WERI-Rb-1 (cell line): Measurements from ENCODE around the gene EVI2B.
"Not testable (repeated sequence)": the region's sequence is repeated elsewhere in the genome, so short reads cannot be mapped to it uniquely, and the experiment has no call there.

Experiments
- DNase-seq: peaks from one replicate; pipeline ENCODE4 v3.0.0-alpha.2; 2020
- H3K27ac ChIP-seq: fragments of 250-450 bp; sonication (Bioruptor Pico); 2 replicates; pipeline ENCODE4 v1.5.1; 2020; ENCODE audit warnings: mild to moderate bottlenecking, moderate library complexity
- H3K27me3 ChIP-seq: fragments of 250-450 bp; sonication (Bioruptor Pico); 2 replicates; pipeline ENCODE4 v1.5.1; 2021; ENCODE audit warnings: mild to moderate bottlenecking, low read depth, moderate library complexity; ENCODE audit not compliant: insufficient read depth, severe bottlenecking
- H3K36me3 ChIP-seq: fragments of 250-450 bp; sonication (Bioruptor Pico); 2 replicates; pipeline ENCODE4 v1.5.1; 2020; ENCODE audit warnings: mild to moderate bottlenecking, moderate library complexity
- H3K4me3 ChIP-seq: 2 replicates; pipeline ENCODE4 v1.5.1; 2011; ENCODE audit warnings: low read depth, mild to moderate bottlenecking, control low read depth, low read length
- H3K9me3 ChIP-seq: fragments of 250-450 bp; sonication (Bioruptor Pico); 2 replicates; pipeline ENCODE4 v1.5.1; 2021; ENCODE audit warnings: mild to moderate bottlenecking, moderate library complexity; ENCODE audit not compliant: severe bottlenecking
- TF ChIP-seq, protein P1 (sequence below): IDR thresholded peaks from 2 replicates; pipeline ENCODE4 v1.5.1; 2011; ENCODE audit warnings: low read depth, mild to moderate bottlenecking, control low read depth, inconsistent platforms, low read length

Gene EVI2B, protein sequence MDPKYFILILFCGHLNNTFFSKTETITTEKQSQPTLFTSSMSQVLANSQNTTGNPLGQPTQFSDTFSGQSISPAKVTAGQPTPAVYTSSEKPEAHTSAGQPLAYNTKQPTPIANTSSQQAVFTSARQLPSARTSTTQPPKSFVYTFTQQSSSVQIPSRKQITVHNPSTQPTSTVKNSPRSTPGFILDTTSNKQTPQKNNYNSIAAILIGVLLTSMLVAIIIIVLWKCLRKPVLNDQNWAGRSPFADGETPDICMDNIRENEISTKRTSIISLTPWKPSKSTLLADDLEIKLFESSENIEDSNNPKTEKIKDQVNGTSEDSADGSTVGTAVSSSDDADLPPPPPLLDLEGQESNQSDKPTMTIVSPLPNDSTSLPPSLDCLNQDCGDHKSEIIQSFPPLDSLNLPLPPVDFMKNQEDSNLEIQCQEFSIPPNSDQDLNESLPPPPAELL

GRCh38 chr17:31313982-31314781 is at the start of gene EVI2B:
TSS of gene EVI2B (minus strand) at chr17:31314054. CDS start at chr17:31305609, 8,445 bp downstream.
- Histone ChIP-seq H3K36me3 (no peaks in the 10 kb centered on the region; the same call in 1 of the 2 replicates), H3K4me3 (no peak within 1 kb of the TSS), H3K27me3 (no peaks in the 10 kb centered on the region), H3K27ac (no peak within 1 kb of the TSS), H3K9me3 (no peaks in the 10 kb centered on the region)
- TF ChIP-seq, protein P1, sequence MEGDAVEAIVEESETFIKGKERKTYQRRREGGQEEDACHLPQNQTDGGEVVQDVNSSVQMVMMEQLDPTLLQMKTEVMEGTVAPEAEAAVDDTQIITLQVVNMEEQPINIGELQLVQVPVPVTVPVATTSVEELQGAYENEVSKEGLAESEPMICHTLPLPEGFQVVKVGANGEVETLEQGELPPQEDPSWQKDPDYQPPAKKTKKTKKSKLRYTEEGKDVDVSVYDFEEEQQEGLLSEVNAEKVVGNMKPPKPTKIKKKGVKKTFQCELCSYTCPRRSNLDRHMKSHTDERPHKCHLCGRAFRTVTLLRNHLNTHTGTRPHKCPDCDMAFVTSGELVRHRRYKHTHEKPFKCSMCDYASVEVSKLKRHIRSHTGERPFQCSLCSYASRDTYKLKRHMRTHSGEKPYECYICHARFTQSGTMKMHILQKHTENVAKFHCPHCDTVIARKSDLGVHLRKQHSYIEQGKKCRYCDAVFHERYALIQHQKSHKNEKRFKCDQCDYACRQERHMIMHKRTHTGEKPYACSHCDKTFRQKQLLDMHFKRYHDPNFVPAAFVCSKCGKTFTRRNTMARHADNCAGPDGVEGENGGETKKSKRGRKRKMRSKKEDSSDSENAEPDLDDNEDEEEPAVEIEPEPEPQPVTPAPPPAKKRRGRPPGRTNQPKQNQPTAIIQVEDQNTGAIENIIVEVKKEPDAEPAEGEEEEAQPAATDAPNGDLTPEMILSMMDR: no peak
- no peak for DNase-seq

DNA sequence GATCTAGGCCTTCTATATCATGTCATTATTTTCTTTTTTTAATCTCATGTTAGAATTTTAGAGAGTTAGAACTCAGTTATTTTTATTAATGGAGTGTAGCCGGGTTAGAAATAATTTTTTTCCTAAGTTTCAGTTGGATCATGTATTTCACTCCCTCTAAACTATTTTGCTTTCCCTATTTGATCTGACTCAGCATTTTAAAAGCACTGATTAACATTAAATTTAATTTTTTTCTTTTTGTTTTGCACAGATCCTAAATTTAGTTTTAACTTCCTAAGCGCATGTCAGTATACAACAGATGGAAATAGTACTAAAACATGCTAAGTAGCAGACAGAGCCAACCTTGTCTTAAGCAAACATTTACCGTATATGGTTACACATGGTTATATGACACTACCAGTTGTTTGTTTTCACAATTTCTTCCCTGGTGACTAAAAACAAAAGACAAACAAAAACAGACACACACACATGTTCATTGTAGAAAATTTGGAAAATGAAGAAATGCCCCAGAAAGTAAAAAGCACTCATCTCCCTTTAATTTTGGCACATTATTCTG is 44.1 kb upstream of the EVI2B start:
- H3K27me3 ChIP-seq: no peaks in the 10 kb centered on the region
- TF ChIP-seq, protein P1: no peak
- H3K9me3 ChIP-seq: no peaks in the 10 kb centered on the region
- no peak overlapping the region for H3K4me3 ChIP-seq
- DNase-seq: no peak
- peaks cover 43% of the 10 kb centered on the region for H3K36me3 ChIP-seq
- H3K27ac ChIP-seq: no peak overlapping the region

GRCh38 chr17:31357091-31357490 is 43.2 kb upstream of the EVI2B start:
- Histone ChIP-seq H3K36me3 (peaks cover 49% of the 10 kb centered on the region), H3K27me3 (no peaks in the 10 kb centered on the region)
- TF ChIP-seq, protein P1: no peak

DNA sequence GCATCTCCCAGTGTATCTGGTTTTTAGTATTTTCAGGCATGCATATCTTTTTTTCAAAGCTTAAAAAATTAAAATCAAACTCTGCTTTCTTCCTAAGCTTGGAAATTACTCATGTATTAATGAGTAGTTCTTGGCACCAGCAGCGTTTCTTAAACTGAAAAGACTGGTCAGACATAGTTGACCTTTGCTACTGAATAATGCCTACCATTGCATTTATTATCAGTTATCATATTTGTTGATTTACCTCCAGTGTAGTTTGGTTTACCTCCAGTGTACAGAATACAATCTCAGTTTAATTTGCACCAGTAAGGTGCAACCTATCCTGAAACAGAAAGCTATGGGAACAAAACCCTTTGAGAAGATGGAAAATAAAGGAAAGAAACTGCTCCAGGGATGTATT is 42.1 kb upstream of the EVI2B start:
- Histone ChIP-seq H3K9me3 (no peaks in the 10 kb centered on the region), H3K4me3 (no peak overlapping the region), H3K27me3 (no peaks in the 10 kb centered on the region), H3K36me3 (peaks cover 47% of the 10 kb centered on the region), H3K27ac (no peak overlapping the region)
- TF ChIP-seq, protein P1: no peak
- no peak for DNase-seq

More at GRCh38 chr17:31357091-31357490, 43.2 kb upstream of the EVI2B start:
- H3K9me3 ChIP-seq: no peaks in the 10 kb centered on the region
- H3K4me3 ChIP-seq: no peak overlapping the region
- no peak overlapping the region for H3K27ac ChIP-seq
- no peak for DNase-seq

GRCh38 chr17:31349454-31349853 is 35.6 kb upstream of the EVI2B start:
- Histone ChIP-seq H3K4me3 (no peak overlapping the region), H3K27me3 (no peaks in the 10 kb centered on the region), H3K27ac (no peak overlapping the region), H3K36me3 (peaks cover 39% of the 10 kb centered on the region), H3K9me3 (no peaks in the 10 kb centered on the region)
- TF ChIP-seq, protein P1: no peak
- DNase-seq: no peak

DNA sequence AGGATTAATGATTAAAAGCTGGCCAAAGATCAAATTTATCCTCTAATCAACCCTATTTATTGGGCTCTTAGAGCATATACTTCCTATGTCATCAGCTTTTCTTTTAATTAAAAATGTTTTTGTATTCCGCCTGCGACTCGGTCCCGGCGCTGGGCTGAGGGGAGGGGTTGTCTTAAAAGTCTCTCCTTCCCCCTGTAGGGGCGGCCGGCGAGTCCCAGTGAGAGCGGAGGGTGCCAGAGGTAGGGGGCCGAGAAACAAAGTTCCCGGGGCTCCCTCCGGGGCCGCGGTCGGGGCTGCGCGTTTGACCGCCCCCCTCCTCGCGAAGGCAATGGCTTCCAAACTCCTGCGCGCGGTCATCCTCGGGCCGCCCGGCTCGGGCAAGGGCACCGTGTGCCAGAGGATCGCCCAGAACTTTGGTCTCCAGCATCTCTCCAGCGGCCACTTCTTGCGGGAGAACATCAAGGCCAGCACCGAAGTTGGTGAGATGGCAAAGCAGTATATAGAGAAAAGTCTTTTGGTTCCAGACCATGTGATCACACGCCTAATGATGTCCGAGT is 31.4 kb upstream of the EVI2B start:
- not testable (repeated sequence) for H3K27me3 ChIP-seq, H3K9me3 ChIP-seq, H3K4me3 ChIP-seq, H3K27ac ChIP-seq, DNase-seq
- H3K36me3 ChIP-seq: peaks cover 44% of the 10 kb centered on the region
